Measurements from ENCODE around the gene MLLT6.
"Not testable (repeated sequence)": the region's sequence is repeated elsewhere in the genome, so short reads cannot be mapped to it uniquely, and the experiment has no call there.

Gene MLLT6

DNA sequence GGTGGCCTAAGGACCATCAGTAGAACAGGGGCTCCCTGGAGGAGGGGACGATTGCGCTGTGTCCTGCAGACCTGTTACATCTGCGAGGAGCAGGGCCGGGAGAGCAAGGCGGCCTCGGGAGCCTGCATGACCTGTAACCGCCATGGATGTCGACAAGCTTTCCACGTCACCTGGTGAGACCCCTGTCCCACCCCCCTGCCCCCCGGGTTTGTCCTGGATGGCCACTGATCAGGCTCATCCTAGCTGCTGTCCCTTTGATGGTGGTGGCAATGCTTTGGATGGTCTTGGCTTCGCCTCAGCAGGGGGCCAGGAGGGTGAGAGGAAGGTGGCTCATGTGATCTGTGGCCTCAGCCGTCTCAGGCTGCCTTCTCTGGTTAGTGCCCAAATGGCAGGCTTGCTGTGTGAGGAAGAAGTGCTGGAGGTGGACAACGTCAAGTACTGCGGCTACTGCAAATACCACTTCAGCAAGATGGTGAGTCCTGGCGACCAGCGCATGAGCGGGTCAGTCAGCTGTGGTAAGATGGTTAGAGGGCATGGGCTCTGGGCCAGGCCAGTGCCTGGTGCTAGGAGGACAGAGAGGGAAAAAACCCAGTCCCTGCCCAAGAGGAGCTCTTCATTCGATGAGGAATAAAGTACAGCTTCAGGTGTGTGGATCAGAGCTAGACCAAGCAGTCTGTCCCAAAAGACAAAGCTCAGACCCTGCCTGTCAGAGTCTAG, 4.2 kb downstream of the MLLT6 start:
- DNase-seq: no peak

DNA sequence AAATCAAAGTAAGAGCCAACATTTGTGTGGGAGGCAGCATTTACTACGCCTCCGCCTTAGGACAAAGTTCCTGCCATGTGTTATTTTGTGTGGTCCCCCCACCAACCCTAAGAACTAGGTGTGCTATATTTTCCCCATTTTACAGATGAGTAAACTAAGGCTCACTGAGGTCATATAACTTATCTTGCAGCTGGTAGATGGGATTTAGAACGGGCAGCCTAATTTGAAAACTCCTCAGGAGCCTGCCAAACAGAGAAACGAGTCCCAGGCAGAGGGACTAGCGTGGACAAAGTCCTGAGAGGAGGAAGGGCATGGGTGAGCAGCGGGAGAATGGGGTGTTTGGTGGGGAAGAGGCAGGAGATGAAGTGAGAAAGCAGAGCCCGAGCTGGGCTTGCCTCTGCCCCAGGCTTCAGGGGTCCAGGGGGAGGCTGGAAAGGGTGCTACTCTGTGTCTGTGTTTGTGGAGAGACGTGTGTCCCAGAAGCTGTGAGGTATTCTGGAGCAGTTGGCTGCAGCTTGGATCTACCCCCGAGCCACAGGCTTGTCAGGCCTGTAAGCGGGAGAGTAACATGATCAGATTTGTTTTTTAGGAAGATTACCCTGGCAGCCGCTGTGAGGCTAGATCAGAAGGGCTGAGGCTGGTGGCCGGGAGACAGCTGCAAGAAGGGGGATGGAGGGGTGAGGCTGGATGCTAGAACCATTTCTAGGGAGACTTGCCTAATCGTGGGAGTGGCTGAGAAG, 5.0 kb downstream of the MLLT6 start:
- no peak for DNase-seq

DNA sequence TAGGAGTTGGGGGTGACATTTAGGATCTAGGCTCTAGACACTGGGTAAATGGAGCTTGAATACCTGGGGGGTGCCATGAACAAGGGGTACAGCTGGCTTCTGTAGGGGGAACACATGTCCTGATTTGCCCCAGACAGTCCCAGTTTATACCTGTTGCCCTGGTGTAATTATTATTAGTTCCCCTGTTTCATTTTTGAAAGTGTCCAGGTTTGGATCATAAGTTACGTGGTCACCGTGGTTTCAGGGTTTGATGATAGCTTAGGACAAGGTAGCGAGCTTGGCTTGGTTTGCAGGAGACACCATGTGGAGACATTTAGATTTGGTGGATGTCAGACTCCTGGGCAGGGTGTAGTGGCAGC, 5.5 kb downstream of the MLLT6 start:
- no peak for DNase-seq

DNA sequence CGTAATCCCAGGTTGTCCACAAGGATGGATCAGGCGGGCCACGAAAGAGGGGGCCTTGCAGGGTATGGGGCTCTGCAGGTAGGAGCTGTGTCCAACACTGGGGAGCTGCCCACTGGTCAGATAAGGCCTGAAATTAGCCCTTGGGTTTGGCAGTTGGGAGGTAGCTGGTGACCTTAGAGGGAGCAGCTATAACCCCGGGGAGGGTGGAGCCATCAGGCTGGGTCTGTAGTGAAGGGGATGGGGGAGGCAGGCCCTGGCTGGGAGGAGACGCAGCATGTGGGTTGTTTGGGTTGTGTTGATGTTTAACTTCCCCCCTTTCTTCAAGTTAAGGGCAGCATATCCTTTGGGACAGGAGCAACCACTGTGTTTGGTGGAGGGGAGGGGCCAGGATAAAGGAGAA, 5.9 kb downstream of the MLLT6 start:
- no peak for DNase-seq

DNA sequence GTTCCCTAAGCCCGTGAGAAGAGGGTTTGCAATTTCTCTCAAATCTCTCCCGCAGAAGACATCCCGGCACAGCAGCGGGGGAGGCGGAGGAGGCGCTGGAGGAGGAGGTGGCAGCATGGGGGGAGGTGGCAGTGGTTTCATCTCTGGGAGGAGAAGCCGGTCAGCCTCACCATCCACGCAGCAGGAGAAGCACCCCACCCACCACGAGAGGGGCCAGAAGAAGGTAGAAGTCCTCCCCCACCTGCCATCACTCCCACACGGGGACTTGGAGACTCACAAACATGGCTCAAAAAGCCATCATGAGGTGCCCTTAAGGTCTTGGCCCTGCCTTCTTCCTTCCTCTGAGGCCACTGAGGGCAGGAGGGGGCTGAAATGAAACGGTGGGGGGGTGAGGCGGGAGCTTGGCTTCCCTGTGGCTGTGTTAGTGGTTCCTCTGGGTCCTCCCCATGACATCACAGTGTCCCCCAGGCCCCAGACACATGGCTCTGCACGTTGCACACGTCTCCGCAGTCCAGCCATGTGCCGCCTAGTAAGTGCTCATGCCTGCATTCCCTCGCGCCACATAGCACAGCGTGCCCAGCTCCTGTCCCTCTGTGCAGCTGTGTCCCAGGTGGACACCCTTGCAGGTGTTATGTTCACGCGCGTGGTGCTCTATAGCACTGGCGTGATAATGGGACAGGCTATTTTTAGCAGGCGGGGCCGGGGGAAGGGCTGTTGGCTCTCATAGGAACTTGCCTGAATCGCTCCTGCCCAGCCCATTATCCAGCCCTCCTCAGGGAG, 6.9 kb downstream of the MLLT6 start:
- DNase-seq: no peak

DNA sequence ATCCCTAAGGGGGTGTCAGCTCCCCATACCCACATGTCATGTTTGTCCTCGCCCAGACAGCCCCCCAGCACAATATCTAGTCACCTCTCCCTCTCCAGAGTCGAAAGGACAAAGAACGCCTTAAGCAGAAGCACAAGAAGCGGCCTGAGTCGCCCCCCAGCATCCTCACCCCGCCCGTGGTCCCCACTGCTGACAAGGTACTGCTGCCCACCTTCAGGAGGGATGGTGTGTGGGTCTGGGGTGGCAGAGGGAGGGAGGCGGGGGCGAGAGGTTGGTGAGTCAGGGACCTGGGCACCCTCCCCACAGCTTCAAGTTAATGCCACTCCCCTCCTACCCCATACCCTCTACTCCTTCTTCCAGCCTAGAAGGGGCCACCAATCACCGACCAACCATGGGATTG, 7.5 kb downstream of the MLLT6 start:
- DNase-seq: no peak

DNA sequence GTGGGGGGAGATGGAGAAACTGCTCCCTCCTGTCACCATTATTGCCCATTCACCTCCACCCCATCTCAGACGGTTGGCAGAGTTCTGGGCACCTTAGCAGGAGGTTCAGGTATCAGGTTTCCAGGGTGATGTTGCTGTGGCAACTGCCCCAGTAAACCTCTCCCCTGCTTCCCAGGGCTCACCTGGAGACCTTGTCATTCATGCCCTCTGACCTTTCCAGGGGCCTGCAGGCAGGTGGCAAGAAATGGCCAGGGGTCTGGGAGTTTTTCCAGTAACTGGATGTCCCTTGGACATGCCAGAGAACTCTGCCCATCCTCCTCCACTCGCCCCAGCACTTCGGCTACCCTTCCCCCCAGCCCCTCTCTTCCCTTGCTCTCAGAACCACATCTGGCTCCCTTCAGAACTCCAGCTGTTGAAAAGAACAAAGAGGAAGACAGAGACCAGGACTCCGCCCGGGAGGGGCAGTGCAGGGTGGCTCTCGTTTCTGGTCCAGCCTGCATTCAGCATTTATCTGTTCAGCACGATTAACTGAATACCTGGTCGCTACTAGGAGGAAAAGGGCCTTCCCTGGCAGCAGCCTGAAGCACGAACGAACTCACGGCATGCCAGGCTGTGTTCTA, 8.5 kb downstream of the MLLT6 start:
- no peak for DNase-seq

DNA sequence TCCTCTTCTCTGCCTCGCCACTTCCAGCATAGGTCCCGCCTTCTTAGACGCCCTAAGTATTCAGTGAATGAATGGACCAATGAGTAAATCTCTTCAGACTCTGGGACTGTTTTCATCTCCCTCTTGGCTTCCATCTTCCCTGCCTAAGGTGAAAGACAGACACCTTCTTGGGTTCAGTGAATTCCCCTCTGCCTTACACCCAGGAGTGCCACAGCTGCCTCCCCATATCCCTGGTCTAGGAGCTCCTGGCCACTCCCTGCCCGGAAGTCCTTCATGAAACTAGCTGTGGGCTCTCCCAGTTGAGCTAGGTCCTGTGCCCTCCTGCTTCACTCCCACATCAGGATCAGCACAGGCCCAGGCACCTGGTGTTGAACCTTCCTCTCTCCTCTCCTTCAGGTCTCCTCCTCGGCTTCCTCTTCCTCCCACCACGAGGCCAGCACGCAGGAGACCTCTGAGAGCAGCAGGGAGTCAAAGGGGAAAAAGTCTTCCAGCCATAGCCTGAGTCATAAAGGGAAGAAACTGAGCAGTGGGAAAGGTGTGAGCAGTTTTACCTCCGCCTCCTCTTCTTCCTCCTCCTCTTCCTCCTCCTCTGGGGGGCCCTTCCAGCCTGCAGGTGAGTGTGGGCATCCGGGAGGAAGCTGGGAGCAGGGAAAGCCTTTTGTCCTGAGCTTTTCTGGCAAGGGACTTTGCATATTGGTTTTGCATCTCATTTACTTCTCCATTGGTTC, 10.3 kb downstream of the MLLT6 start:
- peak; percentile 40 for DNase-seq

DNA sequence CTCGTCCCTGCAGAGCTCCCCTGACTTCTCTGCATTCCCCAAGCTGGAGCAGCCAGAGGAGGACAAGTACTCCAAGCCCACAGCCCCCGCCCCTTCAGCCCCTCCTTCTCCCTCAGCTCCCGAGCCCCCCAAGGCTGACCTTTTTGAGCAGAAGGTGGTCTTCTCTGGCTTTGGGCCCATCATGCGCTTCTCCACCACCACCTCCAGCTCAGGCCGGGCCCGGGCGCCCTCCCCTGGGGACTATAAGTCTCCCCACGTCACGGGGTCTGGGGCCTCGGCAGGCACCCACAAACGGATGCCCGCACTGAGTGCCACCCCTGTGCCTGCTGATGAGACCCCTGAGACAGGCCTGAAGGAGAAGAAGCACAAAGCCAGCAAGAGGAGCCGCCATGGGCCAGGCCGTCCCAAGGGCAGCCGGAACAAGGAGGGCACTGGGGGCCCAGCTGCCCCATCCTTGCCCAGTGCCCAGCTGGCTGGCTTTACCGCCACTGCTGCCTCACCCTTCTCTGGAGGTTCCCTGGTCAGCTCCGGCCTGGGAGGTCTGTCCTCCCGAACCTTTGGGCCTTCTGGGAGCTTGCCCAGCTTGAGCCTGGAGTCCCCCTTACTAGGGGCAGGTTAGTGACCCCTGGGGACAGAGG, 11.4 kb downstream of the MLLT6 start:
- DNase-seq: no peak

DNA sequence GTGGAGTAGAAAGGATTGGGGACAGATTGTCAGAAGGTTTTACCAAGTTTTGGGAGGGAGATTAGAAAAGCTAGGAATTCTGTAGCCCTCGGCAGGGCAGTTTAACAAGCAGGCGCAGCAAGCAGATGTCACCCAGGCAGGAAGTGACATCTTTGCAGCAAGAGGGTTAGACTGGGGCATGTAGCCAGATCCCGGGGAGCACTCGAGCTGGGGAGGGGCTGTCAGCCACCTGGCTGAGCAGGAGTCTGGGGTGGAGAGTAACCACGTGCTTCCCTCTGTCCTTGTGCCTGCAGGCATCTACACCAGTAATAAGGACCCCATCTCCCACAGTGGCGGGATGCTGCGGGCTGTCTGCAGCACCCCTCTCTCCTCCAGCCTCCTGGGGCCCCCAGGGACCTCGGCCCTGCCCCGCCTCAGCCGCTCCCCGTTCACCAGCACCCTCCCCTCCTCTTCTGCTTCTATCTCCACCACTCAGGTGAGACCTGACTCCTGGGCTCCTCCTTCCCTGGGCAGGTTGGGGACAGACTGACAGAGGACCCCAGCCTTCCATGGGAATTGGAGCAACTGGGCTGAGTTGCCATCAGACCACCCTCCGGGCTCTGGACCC, 12.2 kb downstream of the MLLT6 start:
- no peak for DNase-seq

DNA sequence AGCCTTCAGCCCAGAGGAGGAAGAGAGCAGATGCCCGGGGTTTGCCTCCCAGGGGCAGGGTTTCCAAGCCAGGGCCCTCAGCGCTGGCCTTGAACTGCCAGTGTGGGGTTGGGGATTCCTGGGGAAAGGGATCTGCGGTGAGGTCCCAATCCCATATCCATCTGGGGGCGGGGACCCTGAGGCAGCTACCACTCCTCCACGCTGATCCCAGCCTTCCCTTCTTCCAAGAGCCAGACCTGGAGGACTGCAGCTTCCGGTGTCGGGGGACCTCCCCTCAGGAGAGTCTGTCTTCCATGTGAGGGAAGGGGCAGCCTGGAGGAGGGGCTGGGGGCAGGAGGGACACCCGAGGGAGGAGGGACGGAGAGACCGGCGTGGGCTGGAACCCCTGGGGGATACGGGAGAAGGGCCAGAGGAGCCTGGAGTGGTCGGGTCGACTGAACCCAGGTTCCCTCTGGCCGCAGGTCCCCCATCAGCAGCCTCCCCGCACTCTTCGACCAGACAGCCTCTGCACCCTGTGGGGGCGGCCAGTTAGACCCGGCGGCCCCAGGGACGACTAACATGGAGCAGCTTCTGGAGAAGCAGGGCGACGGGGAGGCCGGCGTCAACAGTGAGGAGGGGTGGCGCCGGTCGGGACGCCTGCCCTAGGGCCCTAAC, 14.3 kb downstream of the MLLT6 start:
- no peak for DNase-seq

DNA sequence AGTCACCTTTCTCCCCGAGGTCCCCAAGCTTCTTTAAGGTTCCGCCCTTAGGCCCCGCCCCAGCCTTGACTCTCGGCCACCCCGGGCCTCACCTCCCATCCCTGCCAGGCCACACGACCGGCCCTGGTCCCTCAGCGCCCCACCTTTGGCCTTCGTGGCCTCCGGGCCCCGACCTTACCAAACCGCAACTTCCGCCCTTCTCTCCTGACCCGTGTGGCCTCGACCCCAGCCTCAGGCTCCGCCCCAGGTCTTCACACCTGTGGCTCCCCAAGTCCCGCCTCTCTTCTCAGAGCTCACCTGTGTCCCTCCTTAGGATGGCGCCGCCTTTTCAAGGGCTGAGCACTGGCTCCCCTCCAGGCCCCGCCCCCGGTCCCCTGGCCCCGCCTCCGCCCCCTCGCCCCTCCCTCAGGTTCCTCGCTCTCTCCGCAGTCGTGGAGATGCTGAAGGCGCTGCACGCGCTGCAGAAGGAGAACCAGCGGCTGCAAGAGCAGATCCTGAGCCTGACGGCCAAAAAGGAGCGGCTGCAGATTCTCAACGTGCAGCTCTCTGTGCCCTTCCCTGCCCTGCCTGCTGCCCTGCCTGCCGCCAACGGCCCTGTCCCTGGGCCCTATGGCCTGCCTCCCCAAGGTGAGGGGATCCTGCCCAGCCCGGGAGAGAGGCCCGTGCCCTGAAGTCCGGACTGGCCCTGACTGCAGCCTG, 15.0 kb downstream of the MLLT6 start:
- no peak for DNase-seq

DNA sequence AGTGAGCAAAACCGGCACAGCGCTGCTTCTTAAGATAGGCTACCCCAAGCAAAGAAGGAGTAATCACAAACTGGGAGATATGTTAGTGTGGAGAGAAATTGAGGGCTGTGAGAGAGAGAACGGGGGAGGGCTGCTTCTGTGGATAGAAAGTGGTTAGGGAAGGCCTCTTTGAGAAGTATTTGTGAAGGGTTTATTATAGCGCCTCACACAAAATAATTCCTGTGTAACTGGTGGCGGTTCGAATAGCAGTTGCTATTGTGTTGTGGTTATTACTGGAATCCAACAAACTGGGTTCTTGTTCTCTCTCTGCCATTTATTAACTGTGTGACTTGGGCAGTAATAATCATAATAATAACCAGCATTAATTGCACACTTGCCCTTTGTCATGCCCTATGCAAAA, 15.9 kb downstream of the MLLT6 start:
- DNase-seq: no peak

DNA sequence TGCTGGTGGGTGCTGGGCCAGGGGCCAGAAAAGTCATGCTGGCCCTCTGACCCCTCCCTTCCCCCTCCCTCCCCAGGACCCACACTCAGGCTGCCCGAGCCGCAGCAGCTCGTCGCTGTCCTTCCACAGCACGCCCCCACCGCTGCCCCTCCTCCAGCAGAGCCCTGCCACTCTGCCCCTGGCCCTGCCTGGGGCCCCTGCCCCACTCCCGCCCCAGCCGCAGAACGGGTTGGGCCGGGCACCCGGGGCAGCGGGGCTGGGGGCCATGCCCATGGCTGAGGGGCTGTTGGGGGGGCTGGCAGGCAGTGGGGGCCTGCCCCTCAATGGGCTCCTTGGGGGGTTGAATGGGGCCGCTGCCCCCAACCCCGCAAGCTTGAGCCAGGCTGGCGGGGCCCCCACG, 16.7 kb downstream of the MLLT6 start:
- no peak for DNase-seq

DNA sequence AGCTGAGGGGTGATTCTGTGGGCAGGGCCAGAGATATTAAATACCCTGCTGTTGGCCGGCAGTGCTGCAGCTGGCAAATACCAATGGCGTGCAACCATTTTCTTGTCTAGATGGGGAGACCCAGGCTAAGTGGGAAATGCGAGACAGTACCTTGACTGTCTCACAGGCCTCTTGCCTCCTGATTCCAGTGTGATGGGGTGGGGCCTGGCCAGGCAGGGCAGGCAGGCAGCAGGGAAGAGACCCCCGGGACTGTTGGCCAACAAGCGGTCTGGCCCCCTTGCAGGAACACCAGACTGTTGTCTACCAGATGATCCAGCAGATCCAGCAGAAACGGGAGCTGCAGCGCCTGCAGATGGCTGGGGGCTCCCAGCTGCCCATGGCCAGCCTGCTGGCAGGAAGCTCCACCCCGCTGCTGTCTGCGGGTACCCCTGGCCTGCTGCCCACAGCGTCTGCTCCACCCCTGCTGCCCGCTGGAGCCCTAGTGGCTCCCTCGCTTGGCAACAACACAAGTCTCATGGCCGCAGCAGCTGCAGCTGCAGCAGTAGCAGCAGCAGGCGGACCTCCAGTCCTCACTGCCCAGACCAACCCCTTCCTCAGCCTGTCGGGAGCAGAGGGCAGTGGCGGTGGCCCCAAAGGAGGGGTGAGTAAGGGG, 19.4 kb downstream of the MLLT6 start:
- no peak for DNase-seq

DNA sequence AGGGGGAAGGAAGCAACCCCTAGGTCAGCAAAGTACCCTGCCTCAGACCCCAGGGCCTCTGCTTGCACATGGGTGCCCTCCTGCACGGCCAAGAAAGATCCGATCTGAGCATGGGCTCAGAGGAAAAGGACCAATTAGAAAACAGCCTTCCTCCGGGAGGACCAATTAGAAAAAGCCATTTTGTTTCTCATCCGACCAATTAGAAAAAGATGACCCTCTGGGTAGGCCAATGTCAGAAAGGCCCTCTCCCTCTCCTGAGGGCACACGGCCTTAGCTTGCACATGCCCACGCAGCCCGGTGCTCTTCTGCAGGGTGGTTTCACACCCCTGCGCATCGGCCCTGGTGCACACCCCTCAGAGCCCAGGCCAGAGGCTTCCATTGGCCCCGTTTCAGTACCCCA, 20.0 kb downstream of the MLLT6 start:
- DNase-seq: no peak

DNA sequence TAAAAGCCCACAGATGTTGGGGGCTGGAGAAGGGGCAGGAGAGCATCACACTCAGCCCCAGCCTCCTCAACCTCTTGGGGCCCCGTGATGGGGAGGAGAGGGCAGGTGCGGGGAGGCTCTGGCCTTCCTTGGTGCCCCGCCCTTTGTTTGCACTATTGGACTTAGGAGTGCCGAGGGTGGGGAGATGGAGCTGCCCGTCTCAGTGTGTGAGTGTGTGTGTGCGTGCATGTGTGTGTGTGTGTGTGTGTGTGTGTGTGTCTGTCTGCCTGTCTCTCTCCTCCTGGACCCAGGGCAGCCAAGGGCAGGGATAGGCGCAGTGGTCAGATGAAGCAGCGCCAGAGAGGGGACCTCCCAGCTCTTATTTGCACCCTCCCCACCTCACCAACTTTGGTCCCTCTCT, 21.1 kb downstream of the MLLT6 start:
- DNase-seq: not testable (repeated sequence)

DNA sequence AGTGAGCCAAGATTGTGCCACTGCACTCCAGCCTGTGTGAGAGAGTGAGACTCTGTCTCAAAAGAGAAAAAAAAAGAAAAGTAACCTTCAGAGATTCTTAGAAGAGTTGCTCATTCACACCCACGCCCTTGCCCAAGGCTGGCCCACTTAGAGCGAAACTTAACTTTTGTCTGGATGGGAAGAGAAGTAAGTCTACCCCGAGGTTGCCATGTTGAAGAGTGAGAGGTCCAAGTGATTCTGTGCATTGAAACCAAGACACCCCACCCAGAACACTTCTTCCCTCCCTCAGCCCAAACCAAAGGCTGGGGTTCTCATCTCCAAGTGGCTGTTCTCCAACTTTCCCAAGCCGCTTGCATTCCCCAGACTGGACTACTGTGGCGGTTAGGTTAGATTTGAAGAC, 22.7 kb downstream of the MLLT6 start:
- peak; percentile 90 for DNase-seq

DNA sequence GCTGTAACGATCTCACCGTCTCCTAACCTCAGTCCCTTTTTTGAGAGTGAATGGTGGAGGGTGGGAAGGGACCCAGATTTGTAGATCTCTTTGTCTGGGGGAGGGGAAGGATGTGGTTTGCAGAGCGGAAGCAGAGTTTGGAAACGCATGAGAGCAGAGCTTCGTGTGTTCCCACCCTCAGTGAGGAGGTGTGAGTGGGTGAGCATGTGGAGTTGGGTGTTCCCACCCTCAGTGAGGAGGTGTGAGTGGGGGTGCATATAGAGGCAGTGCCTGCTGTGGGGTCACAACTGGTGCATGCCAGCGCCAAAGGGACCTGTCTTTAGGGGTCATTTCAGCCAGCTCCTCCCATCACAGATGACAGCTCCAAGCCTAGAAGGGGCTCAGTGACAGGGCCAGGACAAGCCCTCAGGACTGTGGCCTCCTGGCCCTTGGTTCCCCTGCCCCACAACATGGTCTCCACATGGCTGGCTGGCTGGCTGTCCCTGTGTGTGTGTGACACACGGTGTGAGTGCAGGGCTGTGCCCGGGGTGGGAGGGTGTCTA, 23.3 kb downstream of the MLLT6 start:
- peak; percentile 85 for DNase-seq

DNA sequence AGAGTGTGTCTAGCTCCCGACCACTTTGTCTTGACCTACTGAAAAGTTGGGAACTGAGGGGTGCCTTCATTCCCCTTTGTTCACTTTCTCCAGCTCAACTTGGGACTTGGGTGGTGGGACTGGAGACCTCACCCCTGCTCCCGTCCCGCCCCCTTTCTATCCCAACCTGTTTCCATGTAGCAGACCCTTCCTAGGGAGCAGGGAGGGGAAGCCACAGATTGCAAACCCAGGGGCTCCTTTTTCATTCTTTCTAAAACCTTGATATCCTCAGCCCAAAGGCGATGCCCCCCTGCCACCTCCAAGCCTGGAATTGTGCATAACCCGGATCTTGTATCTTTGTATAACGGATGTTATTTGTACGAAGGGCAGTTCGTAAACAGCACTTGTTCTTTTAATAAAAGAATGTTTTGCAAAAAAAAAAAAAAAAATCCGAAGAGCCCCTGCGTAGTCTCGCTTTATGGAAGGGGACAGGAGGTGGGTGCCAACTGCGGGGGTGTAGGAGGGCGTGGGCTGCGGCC, 24.4 kb downstream of the MLLT6 start:
- no peak for DNase-seq

Measured in activated CD4-positive, alpha-beta T cell treated with anti-CD3 and anti-CD28 coated beads, Interleukin-10, Interleukin-2, amounts not matched to agents 100 ng/mL and 50 ng/mL, durations not matched to agents 16 hours and 8 hours (primary cell).